ENCODE measurements around the gene KIF26A.

Gene KIF26A

GRCh38 chr14:104212206-104213095, 74.1 kb downstream of the KIF26A start:
- no peak for DNase-seq

- no peak for DNase-seq
These were observed 75.1 kb downstream of the KIF26A start for GRCh38 chr14:104213301-104214034.

- no peak for DNase-seq
These were observed 76.2 kb downstream of the KIF26A start for GRCh38 chr14:104214431-104215218.

- DNase-seq = no peak
These were observed 77.4 kb downstream of the KIF26A start for GRCh38 chr14:104215706-104216334.

- no peak for DNase-seq
These were observed 78.1 kb downstream of the KIF26A start for GRCh38 chr14:104216457-104216856.

GRCh38 chr14:104217486-104218360, 79.3 kb downstream of the KIF26A start:
- DNase-seq = no peak

- no peak for DNase-seq
These were observed 80.2 kb downstream of the KIF26A start for GRCh38 chr14:104218361-104219180.

GRCh38 chr14:104219731-104220214, 81.4 kb downstream of the KIF26A start:
- DNase-seq = no peak

GRCh38 chr14:104220215-104221070, 82.1 kb downstream of the KIF26A start:
- DNase-seq = no peak

- no peak for DNase-seq
These were observed 82.8 kb downstream of the KIF26A start for GRCh38 chr14:104221071-104221625.

GRCh38 chr14:104221636-104222369, 83.4 kb downstream of the KIF26A start:
- DNase-seq = no peak

- no peak for DNase-seq
These were observed 84.1 kb downstream of the KIF26A start for GRCh38 chr14:104222396-104223036.

GRCh38 chr14:104223101-104224041, 85.0 kb downstream of the KIF26A start:
- DNase-seq = no peak

- DNase-seq = no peak
These were observed 85.7 kb downstream of the KIF26A start for GRCh38 chr14:104224131-104224505.

GRCh38 chr14:104224506-104225277, 86.3 kb downstream of the KIF26A start:
- DNase-seq = no peak
